Body of pancreas (tissue), 4 donors: Measurements from ENCODE around the gene INPP5B. TPM values are rescaled to one million over a fixed set of nuclear protein-coding genes. Genes with fewer than 3 reads are reported as not detected.
"Not testable (repeated sequence)": the region's sequence is repeated elsewhere in the genome, so short reads cannot be mapped to it uniquely, and the experiment has no call there.

Experiments
- ATAC-seq: fragments of 150-250 bp; one replicate; pipeline ENCODE4 v1.9.1; 2016
- DNase-seq, 4 donors: peaks; one replicate each; pipeline ENCODE4 v3.0.0-alpha.2; 2019
- H3K27ac ChIP-seq, 4 donors: fragments of 200-600 bp; sonication (generic); 1 replicate in 3 of 4; 2 replicates in 1 of 4; pipeline versions ENCODE4 v1.5.1 to v1.6.1; 2016 to 2019; ENCODE audit warnings: mild to moderate bottlenecking in 1 of 4, mixed read lengths in 1 of 4, moderate library complexity in 1 of 4
- H3K27me3 ChIP-seq, 2 donors: fragments of 200-600 bp; sonication (generic); one replicate each; pipeline ENCODE4 v1.6.0; 2016; ENCODE audit warnings: mild to moderate bottlenecking in 1 of 2
- H3K36me3 ChIP-seq, 2 donors: fragments of 200-600 bp; sonication (generic); replicated peaks in 1 of 2; 2 replicates each; pipeline ENCODE4 v1.5.1; 2016; ENCODE audit warnings: low read depth in 2 of 2; ENCODE audit not compliant: insufficient read depth in 1 of 2
- H3K4me1 ChIP-seq: fragments of 200-600 bp; sonication (generic); one replicate; pipeline ENCODE4 v1.6.0; 2016
- H3K4me3 ChIP-seq, 2 donors: fragments of 200-600 bp; sonication (generic); 1 replicate in 1 of 2; 2 replicates in 1 of 2; pipeline ENCODE4 v1.5.1; 2016 to 2019
- H3K9me3 ChIP-seq, 3 donors: fragments of 200-600 bp; sonication (generic); 1 replicate in 2 of 3; 2 replicates in 1 of 3; pipeline ENCODE4 v1.5.1; 2016
- POLR2A ChIP-seq, 3 donors: fragments of 450-650 bp; IDR thresholded peaks; one replicate each; pipeline ENCODE4 v1.6.1; 2016; ENCODE audit warnings: antibody characterized with exemption in 3 of 3, mild to moderate bottlenecking in 2 of 3
- WGBS, 2 donors: methylation state at CpG; one replicate each; pipeline ENCODE4 v1.1.5; 2017; 5-methylcytosine and 5-hydroxymethylcytosine counted together
- intact Hi-C: fragments of 100-400 bp; cut with DNase I; formaldehyde crosslinking; loops from one replicate; pipeline ENCODE4 v1.15.1; 2023
- total RNA-seq, 2 donors: library from RNA; depleted of rRNA; stranded (reverse); fragments of >200 nt; gene quantifications; one replicate each; pipeline ENCODE4 v1.1.0, GENCODE V29; 2016
- TF ChIP-seq, protein P1 (sequence below), 7 experiments: fragments of 450-650 bp in 4 of 7; fragments of 200-600 bp in 3 of 7; sonication (generic) in 3 of 7; IDR thresholded peaks; one replicate each; pipeline ENCODE4 v1.5.1; 2016 to 2019; ENCODE audit warnings: antibody characterized with exemption in 7 of 7

Gene INPP5B
- total RNA-seq, 2 donors from 2014 or later = 11.5 to 13.5 TPM

DNA sequence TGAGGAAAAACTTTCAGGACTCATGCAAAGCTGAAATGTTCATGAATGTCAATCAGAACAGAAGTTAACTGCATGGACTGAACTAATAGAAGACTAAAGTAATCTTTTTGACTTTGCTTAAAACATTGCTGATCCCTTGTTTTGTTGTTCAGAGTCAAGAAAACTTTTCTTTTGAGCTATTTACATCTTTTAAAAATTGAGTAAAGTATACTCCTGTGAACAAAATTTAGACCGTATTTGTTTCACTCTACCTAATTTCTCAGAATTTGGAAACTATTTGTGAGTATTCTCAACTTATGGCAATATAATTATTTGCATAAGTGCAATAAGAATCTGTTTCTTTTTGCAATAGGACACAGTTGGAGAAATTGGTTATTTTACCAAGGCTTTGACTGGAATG, 41.1 kb downstream of the INPP5B start:
- Histone ChIP-seq H3K4me3 (no peak overlapping the region), H3K27me3 (no peaks in the 10 kb centered on the region), H3K27ac (no peak overlapping the region), H3K4me1 (no peaks in the 10 kb centered on the region), H3K36me3 (no peaks in the 10 kb centered on the region), H3K9me3 (no peaks in the 10 kb centered on the region)
- intact Hi-C loops = no loop called here
- TF ChIP-seq, protein P1, sequence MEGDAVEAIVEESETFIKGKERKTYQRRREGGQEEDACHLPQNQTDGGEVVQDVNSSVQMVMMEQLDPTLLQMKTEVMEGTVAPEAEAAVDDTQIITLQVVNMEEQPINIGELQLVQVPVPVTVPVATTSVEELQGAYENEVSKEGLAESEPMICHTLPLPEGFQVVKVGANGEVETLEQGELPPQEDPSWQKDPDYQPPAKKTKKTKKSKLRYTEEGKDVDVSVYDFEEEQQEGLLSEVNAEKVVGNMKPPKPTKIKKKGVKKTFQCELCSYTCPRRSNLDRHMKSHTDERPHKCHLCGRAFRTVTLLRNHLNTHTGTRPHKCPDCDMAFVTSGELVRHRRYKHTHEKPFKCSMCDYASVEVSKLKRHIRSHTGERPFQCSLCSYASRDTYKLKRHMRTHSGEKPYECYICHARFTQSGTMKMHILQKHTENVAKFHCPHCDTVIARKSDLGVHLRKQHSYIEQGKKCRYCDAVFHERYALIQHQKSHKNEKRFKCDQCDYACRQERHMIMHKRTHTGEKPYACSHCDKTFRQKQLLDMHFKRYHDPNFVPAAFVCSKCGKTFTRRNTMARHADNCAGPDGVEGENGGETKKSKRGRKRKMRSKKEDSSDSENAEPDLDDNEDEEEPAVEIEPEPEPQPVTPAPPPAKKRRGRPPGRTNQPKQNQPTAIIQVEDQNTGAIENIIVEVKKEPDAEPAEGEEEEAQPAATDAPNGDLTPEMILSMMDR (IDR thresholded peaks at IDR 0.05) = no peak
- TF ChIP-seq POLR2A (IDR thresholded peaks at IDR 0.05) = no peak
- ATAC-seq = no peak
- no peak for DNase-seq
- WGBS, 2 donors = 96 to 100% methylated on average over 1 of the region's 1 CpG

DNA sequence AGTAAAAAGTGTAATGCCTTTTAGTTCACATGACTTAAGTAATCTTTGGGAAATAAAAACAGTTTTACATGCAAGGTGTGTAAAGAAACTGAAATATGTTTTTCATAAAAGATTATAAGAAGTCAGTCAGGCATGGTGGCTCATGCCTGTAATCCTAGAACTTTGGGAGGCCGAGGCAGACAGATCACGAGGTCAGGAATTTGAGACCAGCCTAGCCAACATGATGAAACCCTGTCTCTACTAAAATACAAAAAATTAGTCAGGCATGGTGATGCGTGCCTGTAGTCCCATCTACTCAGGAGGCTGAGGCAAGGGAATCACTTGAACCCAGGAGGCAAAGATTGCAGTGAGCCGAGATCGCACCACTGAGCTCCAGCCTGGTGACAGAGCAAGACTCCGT, 42.9 kb downstream of the INPP5B start:
- H3K36me3 ChIP-seq, DNase-seq, intact Hi-C loops, H3K4me3 ChIP-seq, H3K27ac ChIP-seq, H3K9me3 ChIP-seq, H3K4me1 ChIP-seq, H3K27me3 ChIP-seq, ATAC-seq: not testable (repeated sequence)
- 93 to 95% methylated on average over 6 of the region's 6 CpGs for WGBS, 2 donors

DNA sequence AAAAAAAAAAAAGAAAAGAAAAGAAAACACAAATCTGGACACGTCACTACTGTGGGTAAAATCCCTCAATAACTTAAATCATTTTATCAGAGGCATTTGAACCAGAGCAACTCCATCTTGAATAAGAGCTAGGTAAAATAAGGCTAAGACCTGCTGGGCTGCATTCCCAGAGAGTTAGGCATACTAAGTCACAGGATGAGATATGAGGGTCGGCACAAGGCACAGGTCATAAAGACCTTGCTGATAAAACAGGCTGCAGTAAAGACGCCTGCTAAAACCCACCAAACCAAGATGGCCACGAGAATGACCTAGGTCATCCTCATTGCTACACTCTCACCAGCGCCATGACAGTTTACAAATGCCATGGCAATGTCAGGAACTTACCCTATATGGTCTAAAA, 43.9 kb downstream of the INPP5B start:
- Histone ChIP-seq H3K27ac (no peak overlapping the region), H3K9me3 (no peaks in the 10 kb centered on the region), H3K4me3 (no peak overlapping the region), H3K36me3 (no peaks in the 10 kb centered on the region), H3K27me3 (no peaks in the 10 kb centered on the region), H3K4me1 (no peaks in the 10 kb centered on the region)
- TF ChIP-seq, protein P1 (IDR thresholded peaks at IDR 0.05) = no peak
- TF ChIP-seq POLR2A (IDR thresholded peaks at IDR 0.05) = no peak
- ATAC-seq = no peak
- no peak for DNase-seq
- intact Hi-C loops = no loop called here
- 88 to 95% methylated on average over 5 of the region's 5 CpGs for WGBS, 2 donors

DNA sequence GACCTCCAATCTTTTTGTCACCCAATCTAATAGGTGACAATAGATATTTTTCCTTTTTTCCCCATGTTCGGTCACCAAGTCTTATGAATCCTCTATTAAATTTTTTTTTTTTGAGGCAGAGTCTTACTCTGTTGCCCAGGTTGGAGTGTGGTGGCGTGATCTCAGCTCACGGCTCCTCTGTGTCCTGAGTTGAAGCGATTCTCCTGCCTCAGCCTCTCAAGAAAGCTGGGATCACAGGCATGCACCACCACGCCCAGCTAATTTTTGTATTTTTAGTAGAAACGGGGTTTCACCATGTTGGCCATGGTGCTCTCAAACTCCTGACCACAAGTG, 45.0 kb downstream of the INPP5B start:
- H3K27ac ChIP-seq = no peak overlapping the region
- no peaks in the 10 kb centered on the region for H3K4me1 ChIP-seq
- H3K27me3 ChIP-seq = no peaks in the 10 kb centered on the region
- H3K4me3 ChIP-seq = no peak overlapping the region
- H3K9me3 ChIP-seq = no peaks in the 10 kb centered on the region
- DNase-seq (no peak), ATAC-seq (no peak)
- intact Hi-C loops = no loop called here
- 88 to 92% methylated on average over 6 of the region's 6 CpGs for WGBS, 2 donors
- no peaks in the 10 kb centered on the region for H3K36me3 ChIP-seq
- TF ChIP-seq, protein P1 (IDR thresholded peaks at IDR 0.05) = no peak

DNA sequence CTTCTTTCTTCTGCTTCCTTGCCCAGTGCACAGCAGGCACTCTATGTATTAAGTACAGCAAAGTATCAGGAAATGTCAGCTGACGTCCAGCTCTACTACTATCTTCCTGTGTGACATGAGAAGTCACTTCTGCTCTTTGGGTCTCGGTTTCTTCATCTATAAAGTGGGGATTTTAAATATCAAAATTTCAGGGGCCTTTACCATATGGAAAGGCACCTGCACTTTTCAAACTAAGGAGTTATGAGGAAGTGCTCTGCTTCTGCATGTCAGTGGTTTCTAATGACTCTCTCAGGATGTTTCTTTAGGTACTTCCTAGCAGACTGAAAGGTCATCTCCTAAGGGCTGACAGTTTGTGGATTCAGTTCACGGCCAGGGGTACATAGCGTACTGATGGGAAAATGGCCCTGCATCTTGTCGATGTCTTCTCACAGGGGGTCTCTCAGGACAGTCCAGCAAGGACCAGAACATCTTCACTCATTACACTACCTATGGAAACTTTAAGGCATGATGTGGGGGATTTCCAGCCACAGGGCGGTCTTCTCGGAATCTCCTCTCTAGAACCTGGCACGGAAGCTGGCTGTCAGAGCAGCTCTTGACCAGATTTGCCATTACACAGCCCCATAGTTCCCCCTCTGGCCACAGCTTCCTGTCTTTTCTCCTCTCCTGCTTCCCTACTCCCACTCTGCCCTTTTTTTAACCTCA, 45.5 kb downstream of the INPP5B start:
- Histone ChIP-seq H3K36me3 (no peaks in the 10 kb centered on the region), H3K4me3 (no peak overlapping the region), H3K4me1 (no peaks in the 10 kb centered on the region), H3K27me3 (no peaks in the 10 kb centered on the region), H3K9me3 (no peaks in the 10 kb centered on the region), H3K27ac (no peak overlapping the region)
- WGBS, 2 donors = 82 to 91% methylated on average over 7 to 8 of the region's 8 CpGs
- intact Hi-C loops = no loop called here
- ATAC-seq (no peak), DNase-seq (peak in 1 of 4 donors; percentile 7)
- TF ChIP-seq, protein P1 (IDR thresholded peaks at IDR 0.05) = no peak
- TF ChIP-seq POLR2A (IDR thresholded peaks at IDR 0.05) = no peak

DNA sequence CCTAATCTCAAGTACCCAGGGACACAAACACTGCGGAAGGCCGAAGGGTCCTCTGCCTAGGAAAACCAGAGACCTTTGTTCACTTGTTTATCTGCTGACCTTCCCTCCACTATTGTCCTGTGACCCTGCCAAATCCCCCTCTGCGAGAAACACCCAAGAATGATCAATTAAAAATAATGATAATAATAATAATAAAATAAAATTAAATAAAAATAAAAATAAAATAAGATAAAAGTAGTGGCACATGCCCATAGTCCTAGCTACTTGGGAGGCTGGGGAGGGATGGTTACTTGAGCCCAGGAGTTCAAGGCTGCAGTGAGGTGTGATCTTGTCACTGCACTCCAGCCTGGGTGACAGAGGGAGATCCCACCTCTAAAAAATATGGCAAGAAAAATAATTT, 49.3 kb downstream of the INPP5B start:
- 90% methylated on average over 3 of the region's 3 CpGs for WGBS, 2 donors
- H3K27me3 ChIP-seq, H3K9me3 ChIP-seq, H3K4me1 ChIP-seq, H3K4me3 ChIP-seq, DNase-seq, H3K36me3 ChIP-seq, intact Hi-C loops, H3K27ac ChIP-seq, ATAC-seq: not testable (repeated sequence)
